Spleen (tissue), 7 donors: Measurements from ENCODE around the gene CACNA2D4.

Source experiments
- CTCF ChIP-seq, 11 experiments: fragments of 200-600 bp in 7 of 11; fragments of 450-650 bp in 4 of 11; sonication (generic) in 4 of 11; IDR thresholded peaks in 8 of 11; conservative IDR thresholded peaks in 3 of 11; 1 replicate in 7 of 11; 2 replicates in 4 of 11; pipeline versions ENCODE4 v1.4.0 to v1.8.0; 2016 to 2021; ENCODE audit warnings: antibody characterized with exemption in 11 of 11, inconsistent platforms in 4 of 11, mild to moderate bottlenecking in 1 of 11
- POLR2A ChIP-seq, 3 donors: fragments of 450-650 bp; IDR thresholded peaks; one replicate each; pipeline ENCODE4 v1.5.1; 2017; ENCODE audit warnings: antibody characterized with exemption in 3 of 3, mild to moderate bottlenecking in 1 of 3
- POLR2AphosphoS5 ChIP-seq, 3 donors: sonication (generic); formaldehyde crosslinking; IDR thresholded peaks; one replicate each; pipeline ENCODE4 v1.5.1; 2017; ENCODE audit warnings: antibody characterized with exemption in 3 of 3
- donor health status: DM: no; HTN: no; CAD: no; lungs with moderate emphysema.
- donor health status: DM: no; HTN: no; CAD: no.
- donor health status: DM: no; HTN: no; CAD: no.

GRCh38 chr12:1809591-1810190 lies 108.8 kb downstream of the CACNA2D4 start:
- no peak for TF ChIP-seq CTCF (IDR thresholded peaks at IDR 0.05 in 8 of 11, conservative IDR thresholded peaks at IDR 0.05 in 3 of 11)
- TF ChIP-seq POLR2A (IDR thresholded peaks at IDR 0.05): no peak
- no peak for TF ChIP-seq POLR2AphosphoS5 (IDR thresholded peaks at IDR 0.05)
